HG03378 (cell line): ENCODE results near the gene ADGRD2.
"Not testable (repeated sequence)": the region's sequence is repeated elsewhere in the genome, so short reads cannot be mapped to it uniquely, and the experiment has no call there.

Experiments
- ATAC-seq: cut with Tn5 transposase; IDR thresholded peaks from one replicate; pipeline ENCODE4 v1.9.1; 2021; ENCODE audit warnings: mild to moderate bottlenecking, moderate library complexity; ENCODE audit not compliant: unreplicated experiment

Gene ADGRD2

GRCh38 chr9:124450241-124450924 lies at the start of gene ADGRD2:
ADGRD2 (plus strand) TSS chr9:124450451; CDS start chr9:124451667, 1,216 bp downstream.
- no peak for ATAC-seq

GRCh38 chr9:124403246-124403645 lies 47.0 kb upstream of the ADGRD2 start:
- no peak for ATAC-seq

DNA sequence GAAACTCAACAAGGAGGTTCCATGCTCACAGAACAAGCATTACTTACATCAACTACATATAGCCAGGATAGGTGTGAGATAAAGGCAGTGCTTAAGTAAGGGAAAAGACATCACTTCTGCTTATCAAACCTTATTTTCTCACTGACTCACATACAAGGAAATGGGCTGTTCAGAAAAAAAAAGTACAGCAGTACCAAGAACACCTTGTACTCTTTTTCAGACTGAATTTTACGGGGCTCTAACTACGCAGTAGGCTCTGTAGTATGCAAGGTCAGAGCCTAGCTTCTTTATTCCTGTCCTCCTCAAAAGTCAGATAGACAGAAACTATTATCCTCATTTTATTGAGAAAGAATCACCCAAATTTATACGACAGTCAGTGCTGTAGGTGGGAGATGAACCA lies 40.8 kb upstream of the ADGRD2 start:
- ATAC-seq = no peak

GRCh38 chr9:124410321-124410913 lies 39.8 kb upstream of the ADGRD2 start:
- ATAC-seq = no peak

- ATAC-seq = no peak
Observed at GRCh38 chr9:124411514-124412227, 38.6 kb upstream of the ADGRD2 start.

DNA sequence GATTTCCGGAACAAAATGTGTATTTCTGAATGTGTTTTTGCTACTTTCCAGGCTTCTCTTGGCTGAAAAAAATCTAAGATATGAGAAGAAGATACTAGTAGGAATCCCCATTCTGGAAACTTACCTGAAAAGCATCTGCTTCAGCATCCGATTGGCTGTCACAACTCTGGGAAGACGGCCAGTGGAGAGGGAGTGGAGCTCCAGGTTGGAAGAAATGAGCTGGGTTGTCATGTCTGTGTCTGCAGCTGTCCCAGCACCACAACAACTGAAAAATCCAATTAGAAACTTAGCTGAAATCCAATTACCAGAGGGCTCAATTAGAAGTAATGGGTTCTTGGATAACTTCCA lies 38.0 kb upstream of the ADGRD2 start:
- ATAC-seq = no peak

GRCh38 chr9:124414612-124415011 lies 35.6 kb upstream of the ADGRD2 start:
- ATAC-seq = no peak

DNA sequence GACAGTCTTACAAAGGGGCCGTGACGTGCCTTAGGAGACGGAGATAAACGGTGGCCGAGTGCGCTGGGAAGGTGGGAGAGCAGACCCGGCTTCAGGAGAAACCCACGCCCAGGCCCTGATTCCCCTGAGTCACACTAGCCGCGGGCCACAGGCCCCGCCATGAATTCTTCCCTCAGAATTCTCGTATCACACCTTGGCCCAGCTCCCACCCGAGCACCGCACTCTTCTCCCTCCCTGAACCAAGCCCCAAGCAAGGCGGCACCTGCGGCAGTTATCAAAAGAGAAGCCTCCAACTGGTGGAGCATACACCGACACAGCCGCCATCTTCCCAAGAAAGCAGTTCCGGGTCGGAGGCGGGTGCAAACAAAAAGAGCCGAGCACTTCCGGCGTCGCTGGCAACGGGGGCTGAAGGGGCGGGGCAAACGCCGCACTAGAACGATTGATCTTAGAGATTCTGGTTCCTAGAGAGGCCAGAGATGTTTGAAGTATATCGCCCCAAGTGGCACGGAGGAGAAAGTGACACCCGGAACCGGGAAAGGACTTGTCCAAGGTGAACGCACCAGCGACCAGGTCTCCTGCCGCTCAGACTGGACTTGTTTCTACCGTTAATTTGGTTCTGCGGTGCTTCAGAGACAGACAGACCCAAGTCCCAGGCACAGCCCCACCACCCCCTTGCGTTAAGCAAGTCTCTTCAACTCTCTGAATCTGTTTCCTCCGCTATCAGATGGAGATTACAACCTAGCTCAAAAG lies 35.0 kb upstream of the ADGRD2 start, which contains the start of gene PSMB7:
TSS of gene PSMB7 (minus strand) at position 341 of the 750 bp plus-strand sequence. CDS start at position 324, 17 bp downstream.
- ATAC-seq = peak; percentile 80

DNA sequence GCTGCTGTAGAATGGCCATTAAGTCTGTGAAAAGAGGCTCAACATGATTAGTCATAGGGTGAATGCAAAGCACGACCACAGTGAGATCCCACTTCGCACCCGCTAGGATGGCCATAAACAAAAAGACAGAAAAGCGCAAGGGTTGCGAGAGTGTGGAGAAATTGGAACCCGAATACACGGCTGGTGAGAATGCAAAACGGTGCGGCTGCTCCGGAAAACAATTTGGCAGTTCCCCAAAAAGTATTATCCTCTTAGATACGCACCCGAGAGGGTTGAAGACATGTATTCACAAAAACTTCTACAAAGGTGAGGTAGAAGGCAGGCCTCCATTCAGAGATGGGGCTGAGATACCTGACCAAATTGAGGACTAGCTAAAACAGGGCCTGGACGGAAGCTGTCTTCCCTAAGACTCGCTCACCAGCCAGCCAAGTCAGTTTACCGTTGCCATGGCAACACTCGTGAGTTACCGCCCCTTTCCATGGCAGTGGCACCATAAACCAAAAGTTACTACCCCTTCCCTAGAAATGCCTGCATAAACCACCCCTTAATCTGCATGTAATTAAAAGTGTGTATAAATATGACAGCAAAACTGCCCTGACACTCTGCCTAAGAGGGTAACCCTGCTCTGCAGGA lies 34.3 kb upstream of the ADGRD2 start:
- ATAC-seq = no peak

- no peak for ATAC-seq
Observed at GRCh38 chr9:124419832-124420489, 30.3 kb upstream of the ADGRD2 start.

GRCh38 chr9:124420991-124421543 lies 29.2 kb upstream of the ADGRD2 start:
- no peak for ATAC-seq

DNA sequence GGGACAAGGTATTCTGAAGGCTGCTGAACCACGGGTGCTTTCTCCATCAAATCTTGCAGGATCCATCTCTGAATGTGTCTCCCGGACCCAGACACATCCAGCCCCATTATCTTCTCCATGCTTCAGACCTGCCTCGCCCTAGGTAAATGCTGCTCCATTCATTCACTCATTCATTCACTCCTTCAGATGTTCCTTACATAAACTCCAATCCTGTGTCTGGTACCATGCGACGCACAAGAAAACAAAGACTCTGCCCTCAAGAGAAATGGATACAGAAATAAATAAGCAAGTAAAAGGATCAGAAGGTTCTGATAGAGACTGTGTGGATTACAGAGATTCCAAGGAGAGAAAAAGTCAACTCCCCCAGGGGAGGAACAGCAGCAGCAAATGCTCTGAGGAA lies 27.1 kb upstream of the ADGRD2 start:
- no peak for ATAC-seq

DNA sequence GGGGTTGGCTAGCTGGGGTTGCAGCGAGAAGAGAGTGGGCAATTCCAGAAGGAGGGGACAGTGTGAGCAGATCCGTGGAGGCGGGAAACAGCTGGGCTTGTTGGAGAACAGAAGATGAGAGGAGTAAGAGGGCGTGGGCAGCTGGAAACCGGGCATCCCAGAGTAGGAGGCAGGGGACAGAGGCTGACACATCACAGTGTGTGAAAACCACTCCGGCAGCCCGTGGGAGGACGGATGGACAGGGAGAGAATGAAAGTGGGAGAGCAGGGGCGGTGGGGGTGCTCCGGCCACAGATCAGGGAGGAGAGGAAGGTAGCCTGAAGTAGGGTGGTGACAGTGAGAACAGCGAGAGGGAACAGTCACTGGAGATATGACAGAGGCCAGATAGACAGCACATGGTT lies 26.7 kb upstream of the ADGRD2 start:
- no peak for ATAC-seq

DNA sequence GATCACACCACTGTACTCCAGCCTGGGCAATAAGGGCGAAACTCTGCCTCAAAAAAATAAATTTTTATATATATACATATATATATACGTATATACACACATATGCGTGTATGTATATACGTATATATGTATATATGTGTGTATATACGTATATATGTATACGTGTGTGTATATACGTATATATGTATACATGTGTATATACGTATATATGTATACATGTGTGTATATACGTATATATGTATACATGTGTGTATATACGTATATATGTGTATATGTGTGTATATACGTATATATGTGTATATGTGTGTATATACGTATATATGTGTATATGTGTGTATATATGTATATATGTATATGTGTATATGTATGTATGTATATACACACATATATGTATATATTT lies 24.5 kb upstream of the ADGRD2 start:
- not testable (repeated sequence) for ATAC-seq

- ATAC-seq = no peak
Observed at GRCh38 chr9:124426361-124426760, 23.9 kb upstream of the ADGRD2 start.

DNA sequence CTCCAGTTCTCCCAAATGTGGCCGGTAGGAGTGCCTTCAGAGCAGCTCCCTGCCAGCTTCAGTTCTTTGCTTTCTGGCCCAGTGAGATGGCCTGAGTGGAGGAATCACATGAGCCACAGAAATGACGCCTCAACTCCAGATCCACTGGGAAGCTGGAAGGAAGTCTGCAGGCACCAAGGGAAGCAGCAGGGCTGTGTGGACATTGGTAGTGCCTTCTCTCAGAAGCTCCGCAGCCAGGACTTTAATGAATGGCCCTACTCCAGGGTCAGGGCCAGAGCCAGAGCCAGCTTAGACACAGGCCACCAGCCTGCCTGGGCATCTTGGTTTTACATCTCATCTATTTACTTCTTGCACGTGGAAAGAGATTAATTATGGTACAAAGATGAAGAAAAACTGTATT lies 23.0 kb upstream of the ADGRD2 start:
- no peak for ATAC-seq

- ATAC-seq = no peak
Observed at GRCh38 chr9:124428751-124429529, 21.3 kb upstream of the ADGRD2 start.

- no peak for ATAC-seq
Observed at GRCh38 chr9:124429530-124429867, 20.8 kb upstream of the ADGRD2 start.

- ATAC-seq = no peak
Observed at GRCh38 chr9:124436320-124436719, 13.9 kb upstream of the ADGRD2 start.
